ENCODE data around the gene SEPHS1. TPM values are rescaled to one million over a fixed set of nuclear protein-coding genes. Genes with fewer than 3 reads are reported as not detected.
A peak's percentile ranks its signal among the peaks of the same experiment; 100 is the strongest.

SEPHS1 gene
- total and polyA plus RNA-seq, 8 donors = 33.3 to 134 (median 108) TPM

DNA sequence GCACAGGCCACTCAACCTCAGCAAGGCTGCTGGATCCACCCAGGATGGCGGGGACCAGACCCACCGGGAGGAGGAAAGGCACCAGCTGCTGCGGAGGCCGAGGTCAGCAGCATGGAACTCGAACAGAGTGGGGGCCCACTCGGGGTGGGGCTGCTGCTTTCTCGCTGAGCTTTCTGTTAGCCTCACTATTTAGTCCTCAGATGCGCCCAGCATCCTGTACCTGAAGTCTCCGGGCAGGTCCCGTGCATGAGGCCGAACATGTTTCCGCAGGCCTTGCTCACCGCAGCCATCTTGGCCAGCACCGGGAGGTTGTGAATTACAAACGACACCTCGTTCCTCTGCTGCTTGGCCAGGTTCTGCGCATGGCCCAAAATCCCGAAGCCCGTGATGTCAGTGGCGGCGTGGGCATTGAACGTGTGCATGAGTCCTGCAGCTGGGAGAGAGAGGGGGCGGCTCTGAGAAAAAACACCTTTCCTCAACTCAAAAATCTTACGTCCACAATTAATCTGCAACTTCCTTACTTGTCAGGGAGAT, 25.4 kb downstream of the SEPHS1 start:
- DNase-seq = no peak
- Histone ChIP-seq H3K27ac (no peak overlapping the region), H3K36me3 (peaks cover 0 to 89% of the 10 kb centered on the region in 2 donors), H3K9me3 (no peaks in the 10 kb centered on the region), H3K4me3 (no peak overlapping the region), H3K4me1 (no peaks in the 10 kb centered on the region), H3K27me3 (no peaks in the 10 kb centered on the region)
- ATAC-seq = no peak
- intact Hi-C loops (cut with DNase I) = no loop called here
- TF ChIP-seq, protein P1, sequence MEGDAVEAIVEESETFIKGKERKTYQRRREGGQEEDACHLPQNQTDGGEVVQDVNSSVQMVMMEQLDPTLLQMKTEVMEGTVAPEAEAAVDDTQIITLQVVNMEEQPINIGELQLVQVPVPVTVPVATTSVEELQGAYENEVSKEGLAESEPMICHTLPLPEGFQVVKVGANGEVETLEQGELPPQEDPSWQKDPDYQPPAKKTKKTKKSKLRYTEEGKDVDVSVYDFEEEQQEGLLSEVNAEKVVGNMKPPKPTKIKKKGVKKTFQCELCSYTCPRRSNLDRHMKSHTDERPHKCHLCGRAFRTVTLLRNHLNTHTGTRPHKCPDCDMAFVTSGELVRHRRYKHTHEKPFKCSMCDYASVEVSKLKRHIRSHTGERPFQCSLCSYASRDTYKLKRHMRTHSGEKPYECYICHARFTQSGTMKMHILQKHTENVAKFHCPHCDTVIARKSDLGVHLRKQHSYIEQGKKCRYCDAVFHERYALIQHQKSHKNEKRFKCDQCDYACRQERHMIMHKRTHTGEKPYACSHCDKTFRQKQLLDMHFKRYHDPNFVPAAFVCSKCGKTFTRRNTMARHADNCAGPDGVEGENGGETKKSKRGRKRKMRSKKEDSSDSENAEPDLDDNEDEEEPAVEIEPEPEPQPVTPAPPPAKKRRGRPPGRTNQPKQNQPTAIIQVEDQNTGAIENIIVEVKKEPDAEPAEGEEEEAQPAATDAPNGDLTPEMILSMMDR (IDR thresholded peaks at IDR 0.05) = no peak

DNA sequence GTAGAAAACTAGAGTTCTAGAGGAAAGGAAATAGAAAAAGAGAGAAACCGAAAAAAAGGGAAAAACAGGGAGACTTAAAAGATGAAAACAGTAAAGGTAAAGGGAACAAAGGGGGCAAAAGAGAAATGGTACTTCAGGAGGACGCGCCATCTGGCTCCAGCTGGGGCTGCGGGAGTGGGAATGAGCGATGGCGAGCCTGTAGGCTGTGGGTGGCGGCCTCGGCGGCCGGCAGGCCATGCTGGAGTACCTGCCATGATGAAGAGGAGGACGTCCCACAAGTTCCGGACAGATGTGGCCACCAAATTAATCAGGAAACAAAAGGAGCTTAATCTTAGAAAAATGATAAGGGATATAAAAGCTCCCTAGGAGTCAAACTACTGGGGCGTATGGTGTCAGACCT, 26.5 kb downstream of the SEPHS1 start:
- H3K27me3 ChIP-seq = no peaks in the 10 kb centered on the region
- no peak overlapping the region for H3K4me3 ChIP-seq
- DNase-seq (no peak), ATAC-seq (no peak)
- no peak overlapping the region for H3K27ac ChIP-seq
- no peaks in the 10 kb centered on the region for H3K4me1 ChIP-seq
- no peaks in the 10 kb centered on the region for H3K9me3 ChIP-seq
- TF ChIP-seq, protein P1 (IDR thresholded peaks at IDR 0.05) = no peak
- peaks cover 0 to 84% of the 10 kb centered on the region in 2 donors for H3K36me3 ChIP-seq
- intact Hi-C loops (cut with DNase I) = no loop called here

- intact Hi-C loops (cut with DNase I) = no loop called here
- Histone ChIP-seq H3K4me3 (no peak overlapping the region), H3K27me3 (no peaks in the 10 kb centered on the region), H3K36me3 (peaks cover 0 to 62% of the 10 kb centered on the region in 2 donors), H3K27ac (no peak overlapping the region), H3K4me1 (no peaks in the 10 kb centered on the region), H3K9me3 (no peaks in the 10 kb centered on the region)
- DNase-seq = no peak
- TF ChIP-seq, protein P1 (IDR thresholded peaks at IDR 0.05) = no peak
- ATAC-seq = no peak
Measured at GRCh38 chr10:13319166-13319565, 28.9 kb downstream of the SEPHS1 start.

- H3K27ac ChIP-seq = no peak overlapping the region
- H3K27me3 ChIP-seq = no peaks in the 10 kb centered on the region
- H3K4me3 ChIP-seq = no peak overlapping the region
- H3K9me3 ChIP-seq = no peaks in the 10 kb centered on the region
- H3K36me3 ChIP-seq = peaks cover 0 to 45% of the 10 kb centered on the region in 2 donors
- TF ChIP-seq, protein P1 (IDR thresholded peaks at IDR 0.05) = no peak
- ATAC-seq (peak; percentile 35), DNase-seq (no peak)
- H3K4me1 ChIP-seq = no peaks in the 10 kb centered on the region
- intact Hi-C loops (cut with DNase I) = no loop called here
Measured at GRCh38 chr10:13317474-13317873, 30.6 kb downstream of the SEPHS1 start.

DNA sequence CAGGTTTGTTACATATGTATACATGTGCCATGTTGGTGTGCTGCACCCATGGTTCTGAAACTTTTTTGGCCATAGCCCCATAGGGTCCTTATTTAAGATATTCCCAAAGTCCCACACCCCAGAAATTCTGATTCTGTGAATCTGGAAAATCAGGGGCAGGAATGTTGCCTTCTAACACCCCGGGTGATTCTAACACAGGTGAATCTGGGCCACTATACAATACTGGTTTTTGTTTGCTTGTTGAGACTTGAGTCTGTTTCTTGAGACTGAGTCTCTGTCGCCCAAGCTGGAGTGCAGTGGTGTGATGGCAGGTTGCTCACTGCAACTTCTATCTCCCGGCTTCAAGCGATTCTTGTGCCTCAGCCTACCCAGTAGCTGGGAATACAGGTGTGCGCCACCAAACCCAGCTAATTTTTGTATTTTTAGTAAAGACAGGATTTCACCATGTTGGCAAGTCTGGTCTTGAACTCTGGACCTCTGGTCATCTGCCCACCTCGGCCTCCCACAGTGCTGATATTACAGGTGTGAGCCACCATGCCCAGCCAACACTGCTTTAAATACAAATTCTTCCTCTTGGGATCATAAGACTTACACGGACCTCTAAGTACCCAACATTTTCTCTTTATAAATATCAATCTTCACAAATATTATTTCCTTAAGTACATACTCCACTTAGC, 31.3 kb downstream of the SEPHS1 start:
- no peak overlapping the region for H3K27ac ChIP-seq
- H3K27me3 ChIP-seq = no peaks in the 10 kb centered on the region
- ATAC-seq (no peak), DNase-seq (no peak)
- peaks cover 0 to 38% of the 10 kb centered on the region in 2 donors for H3K36me3 ChIP-seq
- intact Hi-C loops (cut with DNase I) = no loop called here
- TF ChIP-seq, protein P1 (IDR thresholded peaks at IDR 0.05) = no peak
- H3K4me1 ChIP-seq = no peaks in the 10 kb centered on the region
- H3K9me3 ChIP-seq = no peaks in the 10 kb centered on the region
- no peak overlapping the region for H3K4me3 ChIP-seq
